H1 (cell line): ENCODE results near the gene TADA1. TPM values are rescaled to one million over a fixed set of nuclear protein-coding genes. Genes with fewer than 3 reads are reported as not detected.
A peak's percentile ranks its signal among the peaks of the same experiment; 100 is the strongest.

Source experiments
- CTCF ChIA-PET: fragments of 300-600 bp; sonication (Branson Sonifier 250); formaldehyde crosslinking; loops from one replicate; lab custom pipeline; 2021; ENCODE audit not compliant: partially characterized antibody; lab: Charles Lee
- POLR2A ChIA-PET: fragments of 300-600 bp; sonication (Branson Sonifier 250); formaldehyde crosslinking; loops from one replicate; lab custom pipeline; 2021; ENCODE audit warnings: inconsistent platforms; ENCODE audit not compliant: partially characterized antibody; lab: Charles Lee
- DNase-seq, 2 experiments: peaks; one replicate each; pipeline versions ENCODE4 v3.0.0 to v3.0.0-alpha.2; 2010 to 2022; ENCODE audit warnings: low spot score in 2 of 2, low read depth in 1 of 2, mixed read lengths in 1 of 2
- FAIRE-seq: peaks from 2 replicates; lab custom pipeline; 2011; peaks lifted over from hg19 to GRCh38; lab: Jason Lieb, UNC
- H2AFZ ChIP-seq: 2 replicates; pipeline ENCODE4 v1.8.1; 2012; ENCODE audit warnings: low read length, inconsistent platforms
- H2AK5ac ChIP-seq: 2 replicates; pipeline ENCODE4 v1.6.1; 2013; ENCODE audit warnings: low read depth, low read length
- H2BK120ac ChIP-seq: replicated peaks from 2 replicates; pipeline ENCODE3; 2013; ENCODE audit warnings: low read depth, low read length, inconsistent platforms
- H2BK12ac ChIP-seq: 2 replicates; pipeline ENCODE4 v1.6.1; 2013; ENCODE audit warnings: low read depth, low read length
- H2BK15ac ChIP-seq: 2 replicates; pipeline ENCODE4 v1.6.1; 2013; ENCODE audit warnings: low read length
- H2BK20ac ChIP-seq: 2 replicates; pipeline ENCODE4 v1.6.1; 2013; ENCODE audit warnings: low read length
- H2BK5ac ChIP-seq: 2 replicates; pipeline ENCODE4 v1.6.1; 2013; ENCODE audit warnings: low read depth, low read length
- H3K14ac ChIP-seq: 2 replicates; pipeline ENCODE4 v1.6.1; 2013; ENCODE audit warnings: inconsistent platforms; ENCODE audit not compliant: insufficient read length
- H3K18ac ChIP-seq: 2 replicates; pipeline ENCODE4 v1.6.1; 2013; ENCODE audit warnings: low read length; ENCODE audit errors: extremely low read depth
- H3K23ac ChIP-seq: 2 replicates; pipeline ENCODE4 v1.6.1; 2013; ENCODE audit warnings: inconsistent platforms; ENCODE audit not compliant: insufficient read length
- H3K23me2 ChIP-seq: 2 replicates; pipeline ENCODE4 v1.6.1; 2013; ENCODE audit warnings: low read depth, low read length
- H3K27ac ChIP-seq: 2 replicates; pipeline ENCODE4 v1.6.1; 2011; ENCODE audit warnings: low read depth, low read length, inconsistent platforms
- H3K27me3 ChIP-seq, 4 experiments: replicated peaks in 1 of 4; 1 replicate in 1 of 4; 2 replicates in 3 of 4; pipeline versions ENCODE4 v1.6.1 to v1.8.1; 2011 to 2013; ENCODE audit warnings: low read length in 3 of 4, mild to moderate bottlenecking in 3 of 4, inconsistent platforms in 2 of 4, mixed read lengths in 2 of 4, moderate library complexity in 1 of 4; ENCODE audit not compliant: control insufficient read depth in 3 of 4, insufficient read depth in 3 of 4; ENCODE audit errors: extremely low read depth in 1 of 4
- H3K36me3 ChIP-seq, 4 experiments: 2 replicates each; pipeline versions ENCODE4 v1.6.1 to v1.8.1; 2011 to 2013; ENCODE audit warnings: mild to moderate bottlenecking in 4 of 4, low read length in 3 of 4, moderate library complexity in 2 of 4, control low read depth in 1 of 4, inconsistent platforms in 1 of 4; ENCODE audit not compliant: insufficient read depth in 4 of 4, control insufficient read depth in 2 of 4
- H3K4ac ChIP-seq: replicated peaks from 2 replicates; pipeline ENCODE3; 2013; ENCODE audit warnings: low read length, low read depth, mixed read lengths, inconsistent platforms; ENCODE audit not compliant: insufficient read length
- H3K4me1 ChIP-seq, 4 experiments: replicated peaks in 1 of 4; 1 replicate in 1 of 4; 2 replicates in 3 of 4; pipeline versions ENCODE4 v1.6.1 to v1.8.1; 2011 to 2013; ENCODE audit warnings: low read length in 3 of 4, inconsistent platforms in 2 of 4, mixed read lengths in 1 of 4; ENCODE audit not compliant: insufficient read depth in 4 of 4, control insufficient read depth in 3 of 4
- H3K4me2 ChIP-seq, 2 experiments: 2 replicates each; pipeline versions ENCODE4 v1.6.1 to v1.8.1; 2011 to 2013; ENCODE audit warnings: low read depth in 2 of 2, low read length in 2 of 2, control low read depth in 1 of 2, inconsistent platforms in 1 of 2, mild to moderate bottlenecking in 1 of 2; ENCODE audit not compliant: insufficient read depth in 1 of 2
- H3K4me3 ChIP-seq, 4 experiments: fragments of 200-600, 300-600 bp in 1 of 4; sonication (generic), shearing (Covaris generic), sonication (Bioruptor Twin) in 1 of 4; 2 replicates each; pipeline versions ENCODE4 v1.5.1 to v1.8.1; 2011 to 2016; ENCODE audit warnings: low read length in 4 of 4, low read depth in 3 of 4, control low read depth in 2 of 4, inconsistent platforms in 2 of 4, mild to moderate bottlenecking in 2 of 4, mixed read lengths in 1 of 4, moderate library complexity in 1 of 4; ENCODE audit not compliant: insufficient read depth in 2 of 4; ENCODE audit errors: extremely low read depth in 1 of 4
- H3K56ac ChIP-seq: replicated peaks from 2 replicates; pipeline ENCODE3; 2013; ENCODE audit warnings: low read depth, mild to moderate bottlenecking, mixed read lengths, low read length, inconsistent platforms; ENCODE audit not compliant: insufficient read length
- H3K79me1 ChIP-seq: 2 replicates; pipeline ENCODE4 v1.6.1; 2013; ENCODE audit warnings: low read depth, low read length, control low read depth
- H3K79me2 ChIP-seq, 2 experiments: 2 replicates each; pipeline versions ENCODE4 v1.6.1 to v1.8.1; 2012 to 2013; ENCODE audit warnings: low read length in 2 of 2, mild to moderate bottlenecking in 2 of 2, inconsistent platforms in 1 of 2; ENCODE audit not compliant: insufficient read depth in 2 of 2, control insufficient read depth in 1 of 2
- H3K9ac ChIP-seq, 4 experiments: replicated peaks in 1 of 4; 1 replicate in 1 of 4; 2 replicates in 3 of 4; pipeline versions ENCODE4 v1.6.1 to v1.8.1; 2011 to 2013; ENCODE audit warnings: low read depth in 3 of 4, low read length in 3 of 4, control low read depth in 2 of 4, mild to moderate bottlenecking in 2 of 4, moderate library complexity in 2 of 4, inconsistent platforms in 1 of 4; ENCODE audit errors: extremely low read depth in 1 of 4
- H3K9me3 ChIP-seq, 2 experiments: 2 replicates each; pipeline versions ENCODE4 v1.6.1 to v1.8.1; 2012 to 2013; ENCODE audit warnings: mild to moderate bottlenecking in 2 of 2, moderate library complexity in 2 of 2, control low read depth in 1 of 2, inconsistent platforms in 1 of 2, low read depth in 1 of 2, low read length in 1 of 2, mixed read lengths in 1 of 2; ENCODE audit not compliant: insufficient read depth in 2 of 2
- H4K20me1 ChIP-seq, 2 experiments: replicated peaks in 1 of 2; 2 replicates each; pipeline versions ENCODE3 to v1.8.1; 2011 to 2013; ENCODE audit warnings: inconsistent platforms in 2 of 2, low read length in 2 of 2, mild to moderate bottlenecking in 1 of 2; ENCODE audit not compliant: insufficient read depth in 2 of 2, control insufficient read depth in 1 of 2
- H4K5ac ChIP-seq: 2 replicates; pipeline ENCODE4 v1.6.1; 2013; ENCODE audit warnings: low read length, low read depth, mixed read lengths, inconsistent platforms; ENCODE audit not compliant: insufficient read length
- H4K8ac ChIP-seq: 2 replicates; pipeline ENCODE4 v1.8.0; 2013; ENCODE audit warnings: mild to moderate bottlenecking, moderate library complexity, low read length, inconsistent platforms; ENCODE audit not compliant: insufficient read depth; ENCODE audit errors: extremely low read depth
- H4K91ac ChIP-seq: replicated peaks from 2 replicates; pipeline ENCODE3; 2013; ENCODE audit warnings: low read length, mixed read lengths, inconsistent platforms; ENCODE audit not compliant: insufficient read length
- EGR1 ChIP-seq: IDR thresholded peaks from 2 replicates; pipeline ENCODE4 v1.6.1; 2011; ENCODE audit warnings: low read depth, low read length, borderline replicate concordance
- KDM1A ChIP-seq: fragments of 200-600, 300-600 bp; sonication (generic); IDR thresholded peaks from 2 replicates; pipeline ENCODE4 v1.7.1; 2016; ENCODE audit warnings: mild to moderate bottlenecking, low read length, borderline replicate concordance
- WGBS, 2 experiments: shearing (Covaris generic) in 1 of 2; methylation state at CpG; one replicate each; pipeline versions ENCODE4 v1.1.6 to v1.1.7; 2013 to 2015; ENCODE audit warnings: low lambda C conversion rate in 2 of 2, mixed read lengths in 2 of 2, inconsistent platforms in 1 of 2, low coverage in 1 of 2, missing lambda C conversion rate in 1 of 2; ENCODE audit not compliant: insufficient replicate concordance in 2 of 2, insufficient coverage in 1 of 2, insufficient read length in 1 of 2; ENCODE audit errors: extremely low coverage in 1 of 2, missing lambda C conversion rate in 1 of 2; 5-methylcytosine and 5-hydroxymethylcytosine counted together
- polyA plus RNA-seq, 7 experiments: library from polyadenylated mRNA; depleted of rRNA in 3 of 7; stranded (reverse) in 5 of 7; unstranded in 2 of 7; fragments of >200 nt in 5 of 7; fragments of 200-250 nt in 2 of 7; gene quantifications; 1 replicate in 5 of 7; 2 replicates in 1 of 7; 4 replicates in 1 of 7; pipeline versions ENCODE4 v1.2.1 to v1.2.3, GENCODE V29; 2011 to 2013; ENCODE audit warnings: missing spikeins in 2 of 7, mixed read lengths in 2 of 7
- total RNA-seq: library from RNA; stranded (reverse); fragmentation: NEBNext Ultra II Directional; extraction: Animal tissue kit (Norgen Biotek cat#: 25700); gene quantifications from 2 replicates; pipeline ENCODE4 v1.2.1, GENCODE V29; 2021

TADA1 gene
- total and polyA plus RNA-seq, 2 of the 8 experiments (the other 6 are each of a cell fraction or from before 2014, with no cell fraction given), result 21.1 to 23.6 TPM

GRCh38 chr1:166875302-166875733, 746 bp downstream of the TADA1 start:
- no peak overlapping the region for H3K14ac ChIP-seq
- ChIA-PET CTCF (interaction anchor here (0.6 to 2.2 kb wide), 5 partner anchors 9 to 690 kb away, joined by 3 to 14 read pairs (median 7); no protein-coding TSS in a partner anchor), POLR2A (interaction anchor here (0.6 to 1.5 kb wide), 8 partner anchors 9 to 345 kb away, joined by 3 to 10 read pairs (median 4); partner anchors contain the start of gene POU2F1)
- WGBS, 2 experiments, result 45% methylated on average over 8 of the region's 8 CpGs; no CpG with 5 or more reads in 1 of the 2 experiments
- no peak overlapping the region for H3K56ac ChIP-seq
- H4K20me1 ChIP-seq, result peaks cover 5 to 11% of the 10 kb centered on the region in 2 experiments
- no peak overlapping the region for H2AK5ac ChIP-seq
- peak overlapping the region; percentile 31 for H2BK120ac ChIP-seq
- H3K79me1 ChIP-seq, result peaks cover 3% of the 10 kb centered on the region; the same call in 1 of the 2 replicates
- H3K36me3 ChIP-seq, result no peaks in the 10 kb centered on the region
- peak overlapping the region in 3 of 4 experiments; percentile 1 to 94 (median 93); a peak in 5 of 7 replicates for H3K9ac ChIP-seq
- TF ChIP-seq KDM1A (peak; percentile 92), EGR1 (no peak)
- peaks cover 6 to 53% of the 10 kb centered on the region in 2 experiments for H3K79me2 ChIP-seq
- FAIRE-seq, result no peak
- H3K23me2 ChIP-seq, result no peaks in the 10 kb centered on the region; the same call in 1 of the 2 replicates
- peak overlapping the region; percentile 47 for H4K5ac ChIP-seq
- H3K4me3 ChIP-seq, result peak overlapping the region; percentile 70 to 87 (median 82)
- H4K8ac ChIP-seq, result peak overlapping the region; percentile 94; the same call in 1 of the 2 replicates
- no peaks in the 10 kb centered on the region for H3K9me3 ChIP-seq
- no peaks in the 10 kb centered on the region for H3K27me3 ChIP-seq
- H3K23ac ChIP-seq, result no peak overlapping the region
- DNase-seq, result no peak
- H3K4ac ChIP-seq, result no peak overlapping the region
- peak overlapping the region; percentile 92; the same call in 1 of the 2 replicates for H3K27ac ChIP-seq
- H3K4me1 ChIP-seq, result peaks cover 0 to 5% (median 3%) of the 10 kb centered on the region in 4 experiments; a peak in 5 of 7 replicates
- H2BK5ac ChIP-seq, result 0 out of 2 replicates have a peak overlapping the region, but pooled peaks have one; percentile 85
- H2BK20ac ChIP-seq, result no peak overlapping the region
- H2BK15ac ChIP-seq, result no peak overlapping the region
- H2BK12ac ChIP-seq, result no peak overlapping the region
- no peak overlapping the region for H3K18ac ChIP-seq
- H4K91ac ChIP-seq, result no peak overlapping the region
- H3K4me2 ChIP-seq, result peak overlapping the region; percentile 74 to 83
- no peak overlapping the region for H2AFZ ChIP-seq
